Endothelial cell of umbilical vein (primary cell): ENCODE data around the gene SGSH. TPM values are rescaled to one million over a fixed set of nuclear protein-coding genes. Genes with fewer than 3 reads are reported as not detected.

Source experiments
- BruUV-seq: library from RNA; stranded (reverse); fragments of 400-500 nt; replicated peaks from 2 replicates; lab custom pipeline; 2021; lab: Mats Ljungman, UMichigan
- CTCF ChIA-PET: fragments of 300-600, 350-600 bp; sonication (Branson Sonifier 250); formaldehyde crosslinking; loops from one replicate; lab custom pipeline; 2021; ENCODE audit warnings: antibody characterized with exemption, inconsistent platforms; lab: Charles Lee
- POLR2A ChIA-PET: fragments of 300-600, 350-600 bp; sonication (Branson Sonifier 250); formaldehyde crosslinking; loops from one replicate; lab custom pipeline; 2021; ENCODE audit warnings: antibody characterized with exemption, inconsistent platforms; lab: Charles Lee
- DNase-seq: peaks from one replicate; pipeline ENCODE4 v3.0.0-alpha.2; 2011; ENCODE audit warnings: low read depth, low spot score
- FAIRE-seq: peaks from 2 replicates; lab custom pipeline; 2011; peaks lifted over from hg19 to GRCh38; lab: Jason Lieb, UNC
- H2AFZ ChIP-seq: 2 replicates; pipeline ENCODE4 v1.6.0; 2012; ENCODE audit warnings: low read depth, low read length, control low read depth, inconsistent platforms
- H3K27ac ChIP-seq: 2 replicates; pipeline ENCODE4 v1.5.1; 2011; ENCODE audit warnings: low read depth, mild to moderate bottlenecking, control low read depth, low read length, moderate library complexity; ENCODE audit not compliant: insufficient read depth
- H3K27me3 ChIP-seq, 2 experiments: 2 replicates each; pipeline versions ENCODE4 v1.6.0 to v1.6.1; 2011; ENCODE audit warnings: low read length in 2 of 2, mixed read lengths in 1 of 2; ENCODE audit not compliant: control insufficient read depth in 2 of 2, insufficient read depth in 2 of 2
- H3K36me3 ChIP-seq, 2 experiments: 2 replicates in 1 of 2; 3 replicates in 1 of 2; pipeline ENCODE4 v1.5.1; 2011; ENCODE audit warnings: low read length in 2 of 2, mild to moderate bottlenecking in 1 of 2, moderate library complexity in 1 of 2; ENCODE audit not compliant: control insufficient read depth in 2 of 2, insufficient read depth in 2 of 2; ENCODE audit errors: extremely low read depth in 1 of 2
- H3K4me1 ChIP-seq: 3 replicates; pipeline ENCODE4 v1.5.1; 2011; ENCODE audit warnings: mild to moderate bottlenecking, low read length; ENCODE audit not compliant: control insufficient read depth, insufficient read depth; ENCODE audit errors: extremely low read depth
- H3K4me2 ChIP-seq: 2 replicates; pipeline ENCODE4 v1.6.1; 2011; ENCODE audit warnings: low read length, control low read depth, mixed read lengths; ENCODE audit not compliant: insufficient read depth
- H3K4me3 ChIP-seq, 3 experiments: fragments of 200-600 bp in 1 of 3; sonication (generic), shearing (Covaris generic) in 1 of 3; replicated peaks in 1 of 3; 2 replicates each; pipeline ENCODE4 v1.5.1; 2011 to 2016; ENCODE audit warnings: control low read depth in 3 of 3, low read length in 3 of 3, mild to moderate bottlenecking in 2 of 3, inconsistent platforms in 1 of 3, low read depth in 1 of 3, moderate library complexity in 1 of 3; ENCODE audit not compliant: insufficient read depth in 1 of 3
- H3K79me2 ChIP-seq: 2 replicates; pipeline ENCODE4 v1.6.0; 2012; ENCODE audit warnings: low read length, inconsistent platforms; ENCODE audit not compliant: control insufficient read depth, insufficient read depth
- H3K9ac ChIP-seq: replicated peaks from 2 replicates; pipeline ENCODE3; 2011; ENCODE audit warnings: low read length, control low read depth; ENCODE audit not compliant: insufficient read depth; ENCODE audit errors: extremely low read depth
- H3K9me1 ChIP-seq: replicated peaks from 3 replicates; pipeline ENCODE4 v1.6.0; 2011; ENCODE audit warnings: mild to moderate bottlenecking, low read length; ENCODE audit not compliant: control insufficient read depth, insufficient read depth; ENCODE audit errors: extremely low read depth
- H3K9me3 ChIP-seq: replicated peaks from 2 replicates; pipeline ENCODE4 v1.5.1; 2012; ENCODE audit warnings: low read length, inconsistent platforms; ENCODE audit not compliant: control insufficient read depth, insufficient read depth
- H4K20me1 ChIP-seq: replicated peaks from 2 replicates; pipeline ENCODE3; 2011; ENCODE audit warnings: mild to moderate bottlenecking, low read length; ENCODE audit not compliant: control insufficient read depth, insufficient read depth; ENCODE audit errors: extremely low read depth
- CTCF ChIP-seq, 2 donors: IDR thresholded peaks; 1 replicate in 1 of 2; 2 replicates in 1 of 2; pipeline ENCODE4 v1.5.1; 2011; ENCODE audit warnings: low read length in 2 of 2, mild to moderate bottlenecking in 2 of 2, moderate library complexity in 2 of 2, control low read depth in 1 of 2, inconsistent platforms in 1 of 2, low read depth in 1 of 2; ENCODE audit not compliant: insufficient read depth in 1 of 2; ENCODE audit errors: extremely low read depth in 1 of 2
- EZH2 ChIP-seq: IDR thresholded peaks from 2 replicates; pipeline ENCODE4 v1.6.1; 2012; ENCODE audit warnings: borderline replicate concordance, low read depth, mild to moderate bottlenecking, moderate library complexity, low read length, inconsistent platforms; ENCODE audit not compliant: severe bottlenecking
- FOS ChIP-seq: IDR thresholded peaks from 2 replicates; pipeline ENCODE4 v1.6.1; 2011; ENCODE audit warnings: mild to moderate bottlenecking, low read length, moderate library complexity, borderline replicate concordance; ENCODE audit not compliant: insufficient read depth
- GATA2 ChIP-seq: IDR thresholded peaks from 2 replicates; pipeline ENCODE4 v1.7.0; 2011; ENCODE audit warnings: low read depth, mild to moderate bottlenecking, moderate library complexity, mixed read lengths, low read length; ENCODE audit not compliant: insufficient read length, insufficient read depth
- JUN ChIP-seq: IDR thresholded peaks from 2 replicates; pipeline ENCODE4 v1.6.1; 2011; ENCODE audit warnings: borderline replicate concordance, low read depth; ENCODE audit not compliant: insufficient read length, insufficient read depth
- MAX ChIP-seq: IDR thresholded peaks from 2 replicates; pipeline ENCODE4 v1.6.1; 2011; ENCODE audit not compliant: insufficient read depth, insufficient read length
- MYC ChIP-seq: IDR thresholded peaks from one replicate; pipeline ENCODE4 v1.6.1; 2011; ENCODE audit warnings: mild to moderate bottlenecking, low read depth, low read length
- POLR2A ChIP-seq: IDR thresholded peaks from 2 replicates; pipeline ENCODE4 v1.6.1; 2012; ENCODE audit warnings: low read depth, mild to moderate bottlenecking, control low read depth, low read length
- POLR2AphosphoS5 ChIP-seq: IDR thresholded peaks from 2 replicates; pipeline ENCODE4 v1.6.1; 2012; ENCODE audit warnings: low read depth, mild to moderate bottlenecking, control low read depth, low read length, moderate library complexity; ENCODE audit not compliant: insufficient read depth
- dilution Hi-C: fragments of 300-500 bp; cut with MboI; formaldehyde crosslinking; loops from one replicate; pipeline ENCODE4 v1.15.0; 2019; ENCODE audit warnings: low sequenced_read_pairs; ENCODE audit not compliant: extremely low pct_ligation_motif_present
- intact Hi-C: fragments of 100-400 bp; cut with micrococcal nuclease; formaldehyde crosslinking; loops from one replicate; pipeline ENCODE4 v1.10.0; 2022
- polyA plus RNA-seq, 4 experiments: library from polyadenylated mRNA; depleted of rRNA in 3 of 4; stranded (reverse) in 3 of 4; unstranded in 1 of 4; fragments of >200 nt; gene quantifications; 2 replicates each; pipeline versions ENCODE4 v1.2.1 to v1.2.3, GENCODE V29; 2011 to 2012; ENCODE audit warnings: missing spikeins in 1 of 4
- total RNA-seq: library from RNA; stranded (reverse); gene quantifications from 2 replicates; pipeline ENCODE4 v1.2.3, GENCODE V29; 2021

The SGSH gene
- total and polyA plus RNA-seq, 2 donors (not counting 3 experiments of a cell fraction or from before 2014, with no cell fraction given): 81.4 to 217 TPM

- Histone ChIP-seq H3K36me3 (peaks cover 0 to 2% of the 10 kb centered on the region in 2 experiments), H3K79me2 (peaks cover 9% of the 10 kb centered on the region), H3K27ac (no peak overlapping the region), H3K9me3 (no peaks in the 10 kb centered on the region), H3K4me3 (no peak overlapping the region), H3K27me3 (no peaks in the 10 kb centered on the region), H3K9ac (no peak overlapping the region), H3K4me2 (no peak overlapping the region), H2AFZ (no peak overlapping the region), H3K9me1 (no peaks in the 10 kb centered on the region), H4K20me1 (no peaks in the 10 kb centered on the region), H3K4me1 (peaks cover 13% of the 10 kb centered on the region)
- ChIA-PET CTCF (no interaction called here), POLR2A (no interaction called here)
- no peak for DNase-seq
- no peak for FAIRE-seq
- intact Hi-C loops: no loop called here
- no TSS peak for BruUV-seq
- TF ChIP-seq MAX: no peak
- TF ChIP-seq MYC: no peak
- TF ChIP-seq FOS: no peak
- TF ChIP-seq POLR2A: no peak
- no peak for TF ChIP-seq POLR2AphosphoS5
- no peak for TF ChIP-seq GATA2
- no peak for TF ChIP-seq EZH2
- no peak for TF ChIP-seq CTCF (IDR thresholded peaks at IDR 0.05; ENCODE audit: extremely low read depth in 1 of 2, insufficient read depth in 1 of 2, low read depth in 1 of 2, low read length in 2 of 2)
- no peak for TF ChIP-seq JUN
- dilution Hi-C loops: no loop called here
Observed at GRCh38 chr17:80223142-80223815, 3.1 kb upstream of the SGSH start.
